ENCODE measurements around the gene POU4F2.
"Not testable (repeated sequence)": the region's sequence is repeated elsewhere in the genome, so short reads cannot be mapped to it uniquely, and the experiment has no call there.

The POU4F2 gene

DNA sequence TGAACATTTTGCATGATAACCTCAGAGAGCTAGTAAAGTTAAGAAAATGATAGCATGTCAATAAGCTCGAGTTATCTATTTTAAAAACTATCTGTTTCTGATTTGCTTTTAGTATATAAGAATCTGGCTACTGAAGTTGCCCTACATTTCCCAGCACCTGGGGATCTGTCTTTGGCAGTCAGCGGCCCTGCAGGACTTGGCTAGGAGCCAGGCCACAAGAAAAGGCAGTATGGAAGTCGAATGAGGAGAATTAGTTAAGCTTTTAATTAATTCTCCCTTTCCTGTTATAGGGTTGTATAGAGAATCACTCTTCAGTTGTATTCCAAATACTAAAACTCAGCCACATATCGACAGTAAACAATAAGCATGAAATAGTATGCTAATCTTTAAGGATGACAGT, 22.7 kb downstream of the POU4F2 start:
- no peak for DNase-seq

GRCh38 chr4:146663968-146664311, 25.2 kb downstream of the POU4F2 start:
- DNase-seq, result not testable (repeated sequence)

DNA sequence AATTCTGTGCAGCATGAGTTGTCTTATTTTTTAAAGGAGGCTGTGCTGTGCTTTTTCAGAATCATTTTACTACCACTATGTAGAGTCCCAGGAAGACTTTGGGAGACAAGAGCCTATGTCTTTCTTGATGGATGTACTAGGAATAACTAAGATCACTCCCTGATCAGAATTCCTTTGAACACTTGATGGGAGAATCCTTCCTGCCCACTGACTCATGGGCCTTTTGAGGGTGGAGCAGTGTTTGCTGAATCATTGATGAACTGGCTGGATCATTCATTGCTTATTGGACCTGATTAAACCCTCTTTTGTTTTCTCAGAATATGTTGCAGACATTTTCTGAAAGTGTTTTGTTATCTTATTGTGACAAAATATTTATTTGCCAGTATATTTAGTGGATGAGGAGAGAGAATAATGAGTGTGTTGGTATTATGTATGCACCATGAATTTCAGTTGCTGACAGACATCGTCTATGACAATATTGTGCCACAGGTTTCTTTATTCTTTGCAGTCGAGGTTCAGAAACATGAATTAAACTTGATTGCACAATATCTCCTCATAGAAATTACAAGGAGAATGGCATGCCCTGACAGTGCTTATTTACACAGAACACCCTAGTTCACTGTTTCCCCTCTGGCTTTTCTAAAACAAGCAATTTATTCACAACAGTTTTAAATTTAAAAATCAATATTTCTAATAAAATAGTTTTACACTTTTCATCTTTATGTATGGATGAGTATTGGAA, 36.3 kb downstream of the POU4F2 start:
- DNase-seq, result no peak

Measured in effector CD8-positive, alpha-beta T cell (primary cell).